Activated CD8-positive, alpha-beta T cell treated with anti-CD3 and anti-CD28 coated beads for 36 hours (primary cell): ENCODE data around the gene SHH. TPM values are rescaled to one million over a fixed set of nuclear protein-coding genes. Genes with fewer than 3 reads are reported as not detected.

Experiments used
- ATAC-seq: fragments of 200-7000 bp; cut with Tn5 transposase; one replicate; pipeline ENCODE4 v1.10.0; 2021; ENCODE audit warnings: mild to moderate bottlenecking, moderate library complexity
- CTCF ChIA-PET: fragments of 350-600 bp; sonication (Branson Sonifier 250); formaldehyde crosslinking; loops from one replicate; lab custom pipeline; 2021; ENCODE audit warnings: antibody characterized with exemption; lab: Charles Lee
- POLR2A ChIA-PET: fragments of 350-600 bp; sonication (Branson Sonifier 250); formaldehyde crosslinking; loops from one replicate; lab custom pipeline; 2021; ENCODE audit warnings: antibody characterized with exemption; lab: Charles Lee
- DNase-seq: peaks from one replicate; pipeline ENCODE4 v3.0.0-alpha.2; 2020
- H3K27ac Mint-ChIP-seq: one replicate; pipeline ENCODE4 v1.8.0; 2021; ENCODE audit warnings: mild to moderate bottlenecking, mixed read lengths
- H3K27me3 Mint-ChIP-seq: one replicate; pipeline ENCODE4 v1.8.0; 2021; ENCODE audit warnings: mixed read lengths
- H3K36me3 Mint-ChIP-seq: one replicate; pipeline ENCODE4 v1.8.0; 2021; ENCODE audit warnings: low read depth, mixed read lengths
- H3K4me1 Mint-ChIP-seq: one replicate; pipeline ENCODE4 v1.8.0; 2021; ENCODE audit warnings: low read depth, mixed read lengths
- H3K4me3 Mint-ChIP-seq: one replicate; pipeline ENCODE4 v1.8.0; 2021; ENCODE audit warnings: mild to moderate bottlenecking, moderate library complexity, mixed read lengths
- H3K9me3 Mint-ChIP-seq: one replicate; pipeline ENCODE4 v1.8.0; 2021; ENCODE audit warnings: mixed read lengths
- CTCF ChIP-seq: fragments of 200-600 bp; IDR thresholded peaks from one replicate; pipeline ENCODE4 v1.8.0; 2022; ENCODE audit warnings: antibody characterized with exemption, mild to moderate bottlenecking
- intact Hi-C: fragments of 100-400 bp; cut with micrococcal nuclease; formaldehyde crosslinking; loops from one replicate; pipeline ENCODE4 v1.10.0; 2022
- total RNA-seq, 2 experiments: library from RNA; stranded (reverse); gene quantifications; one replicate each; pipeline ENCODE4 v1.2.3, GENCODE V29; 2021

The SHH gene
- total RNA-seq, 2 experiments from 2014 or later: not detected

GRCh38 chr7:155791214-155791737 lies 21.0 kb downstream of the SHH start:
- H3K36me3 Mint-ChIP-seq: peaks cover 2% of the 10 kb centered on the region
- H3K4me1 Mint-ChIP-seq: peaks cover 3% of the 10 kb centered on the region
- ChIA-PET CTCF (no interaction called here), POLR2A (no interaction called here)
- no peaks in the 10 kb centered on the region for H3K9me3 Mint-ChIP-seq
- no peak overlapping the region for H3K27ac Mint-ChIP-seq
- H3K27me3 Mint-ChIP-seq: peaks cover 9% of the 10 kb centered on the region
- no peak for DNase-seq
- no peak for ATAC-seq
- no peak for TF ChIP-seq CTCF
- intact Hi-C loops: no loop called here
- H3K4me3 Mint-ChIP-seq: no peak overlapping the region

GRCh38 chr7:155790666-155791065 lies 21.6 kb downstream of the SHH start:
- peaks cover 10% of the 10 kb centered on the region for H3K27me3 Mint-ChIP-seq

GRCh38 chr7:155789001-155789725 lies 23.1 kb downstream of the SHH start:
- DNase-seq (no peak), ATAC-seq (no peak)
- H3K36me3 Mint-ChIP-seq: peaks cover 4% of the 10 kb centered on the region
- no peak for TF ChIP-seq CTCF
- CTCF ChIA-PET: interaction anchor here (1.2 kb wide), 1 partner anchor 190 kb away, joined by 3 read pairs; no protein-coding TSS in a partner anchor
- POLR2A ChIA-PET: no interaction called here
- intact Hi-C loops: no loop called here
- H3K27ac Mint-ChIP-seq: no peak overlapping the region
- peaks cover 7% of the 10 kb centered on the region for H3K27me3 Mint-ChIP-seq
- no peak overlapping the region for H3K4me3 Mint-ChIP-seq
- peaks cover 3% of the 10 kb centered on the region for H3K4me1 Mint-ChIP-seq
- H3K9me3 Mint-ChIP-seq: no peaks in the 10 kb centered on the region

More at GRCh38 chr7:155790666-155791065, 21.6 kb downstream of the SHH start:
- Mint-ChIP-seq H3K9me3 (no peaks in the 10 kb centered on the region), H3K27ac (no peak overlapping the region), H3K4me3 (no peak overlapping the region), H3K4me1 (peaks cover 3% of the 10 kb centered on the region), H3K36me3 (peaks cover 2% of the 10 kb centered on the region)
- intact Hi-C loops: no loop called here
- TF ChIP-seq CTCF: no peak
- no peak for ATAC-seq
- ChIA-PET CTCF (interaction anchor here (1.2 kb wide), 1 partner anchor 192 kb away, joined by 3 read pairs; no protein-coding TSS in a partner anchor), POLR2A (no interaction called here)
- DNase-seq: no peak

DNA sequence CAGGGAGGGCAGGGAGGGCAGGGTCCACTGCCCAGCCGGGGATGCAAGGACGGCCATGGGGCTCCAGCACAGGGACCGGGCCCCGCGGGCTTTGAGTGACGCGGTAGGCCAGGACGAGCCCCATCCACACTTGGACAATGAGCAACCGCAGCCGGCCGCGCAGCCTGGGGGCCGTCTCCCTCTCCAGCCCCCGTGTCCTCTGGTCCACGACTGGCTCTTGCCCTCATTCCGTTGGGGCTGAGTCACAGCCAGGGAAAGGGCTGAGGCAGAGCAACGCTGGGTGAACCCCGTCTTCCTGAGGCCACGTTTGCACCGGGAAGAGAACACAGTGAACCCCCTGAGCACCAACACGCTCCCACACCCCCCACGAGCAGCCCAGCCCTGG lies 23.7 kb downstream of the SHH start:
- Mint-ChIP-seq H3K4me3 (no peak overlapping the region), H3K9me3 (no peaks in the 10 kb centered on the region), H3K4me1 (peaks cover 3% of the 10 kb centered on the region), H3K27me3 (peaks cover 7% of the 10 kb centered on the region), H3K36me3 (peaks cover 4% of the 10 kb centered on the region), H3K27ac (no peak overlapping the region)
- POLR2A ChIA-PET: no interaction called here
- CTCF ChIA-PET: no interaction called here
- ATAC-seq (no peak), DNase-seq (no peak)
- intact Hi-C loops: no loop called here
- TF ChIP-seq CTCF: no peak

- Mint-ChIP-seq H3K4me3 (no peak overlapping the region), H3K4me1 (peaks cover 3% of the 10 kb centered on the region), H3K36me3 (peaks cover 10% of the 10 kb centered on the region), H3K27ac (no peak overlapping the region), H3K9me3 (no peaks in the 10 kb centered on the region), H3K27me3 (peaks cover 7% of the 10 kb centered on the region)
- intact Hi-C loops: no loop called here
- DNase-seq (no peak), ATAC-seq (peak; percentile 37)
- TF ChIP-seq CTCF: no peak
- CTCF ChIA-PET: no interaction called here
- POLR2A ChIA-PET: no interaction called here
Observed at GRCh38 chr7:155787171-155787851, 25.0 kb downstream of the SHH start.
